GM21619 (cell line): Measurements from ENCODE around the gene OTOA.
"Not testable (repeated sequence)": the region's sequence is repeated elsewhere in the genome, so short reads cannot be mapped to it uniquely, and the experiment has no call there.

Experiments
- ATAC-seq: cut with Tn5 transposase; IDR thresholded peaks from one replicate; pipeline ENCODE4 v1.9.1; 2021; ENCODE audit not compliant: unreplicated experiment

The OTOA gene

GRCh38 chr16:21667575-21667974 is 3.8 kb downstream of the OTOA start:
- ATAC-seq = no peak

- ATAC-seq = no peak
These were observed 9.7 kb downstream of the OTOA start for GRCh38 chr16:21673469-21673868.

DNA sequence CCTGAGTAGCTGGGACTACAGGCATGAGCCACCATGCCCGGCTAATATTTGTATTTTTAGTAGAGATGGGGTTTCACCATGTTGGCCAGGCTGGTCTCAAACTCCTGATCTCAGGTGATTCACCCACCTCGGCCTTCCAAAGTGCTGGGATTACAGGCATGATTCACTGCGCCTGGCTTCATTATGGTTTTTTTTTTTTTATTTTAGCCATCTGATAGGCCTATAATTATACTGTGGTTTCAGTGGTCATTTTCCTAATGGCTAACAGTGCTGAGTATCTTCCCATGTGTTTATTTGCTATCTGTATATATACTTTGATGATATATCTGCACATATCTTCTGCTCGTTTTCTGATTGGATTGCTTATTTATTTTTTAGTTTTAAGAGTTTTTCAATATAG is 10.7 kb downstream of the OTOA start:
- ATAC-seq = not testable (repeated sequence)

- not testable (repeated sequence) for ATAC-seq
These were observed 16.9 kb downstream of the OTOA start for GRCh38 chr16:21680714-21681113.

DNA sequence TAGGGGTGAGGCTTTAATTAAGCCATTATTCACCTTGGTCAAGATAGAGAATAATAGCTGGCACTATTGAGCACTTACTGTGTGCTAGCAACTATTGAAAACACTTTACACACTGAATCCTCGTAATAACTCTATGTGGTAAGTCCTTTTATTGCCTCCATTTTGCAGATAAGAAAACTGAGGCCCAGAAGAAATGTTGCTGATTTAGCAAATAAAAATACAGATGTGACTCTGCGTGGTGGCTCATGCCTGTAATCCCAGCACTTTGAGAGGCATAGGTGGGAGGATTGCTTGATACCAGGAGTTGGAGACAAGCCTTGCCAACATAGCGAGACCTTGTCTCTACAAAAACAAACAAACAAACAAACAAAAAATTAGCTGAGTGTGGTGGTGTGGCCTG is 19.4 kb downstream of the OTOA start:
- ATAC-seq = no peak

GRCh38 chr16:21684199-21684598 is 20.4 kb downstream of the OTOA start:
- ATAC-seq = no peak

DNA sequence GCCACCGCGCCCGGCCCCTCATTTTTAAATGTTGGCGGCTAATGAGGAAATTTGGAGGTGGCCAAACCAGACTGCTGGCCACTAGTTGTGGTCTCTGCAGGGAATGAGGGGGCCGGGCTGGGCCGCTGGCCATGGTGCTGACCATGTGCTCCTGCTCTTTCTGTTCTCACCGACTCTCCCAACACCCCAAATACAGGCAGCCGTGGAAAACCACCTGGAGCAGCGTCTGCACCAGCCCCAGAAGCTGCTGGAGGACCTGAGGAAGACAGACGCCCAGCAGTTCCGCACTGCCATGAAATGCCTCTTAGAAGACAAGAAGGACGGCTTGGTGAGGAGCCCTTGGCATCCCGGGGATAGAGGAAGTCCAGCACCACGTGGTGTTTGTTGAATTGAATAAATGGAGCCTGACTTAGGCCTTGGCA is 21.3 kb downstream of the OTOA start:
- ATAC-seq = no peak

- no peak for ATAC-seq
These were observed 25.3 kb downstream of the OTOA start for GRCh38 chr16:21689107-21689506.

- ATAC-seq = not testable (repeated sequence)
These were observed 27.2 kb downstream of the OTOA start for GRCh38 chr16:21690967-21691366.

GRCh38 chr16:21694609-21695008 is 30.8 kb downstream of the OTOA start:
- no peak for ATAC-seq

DNA sequence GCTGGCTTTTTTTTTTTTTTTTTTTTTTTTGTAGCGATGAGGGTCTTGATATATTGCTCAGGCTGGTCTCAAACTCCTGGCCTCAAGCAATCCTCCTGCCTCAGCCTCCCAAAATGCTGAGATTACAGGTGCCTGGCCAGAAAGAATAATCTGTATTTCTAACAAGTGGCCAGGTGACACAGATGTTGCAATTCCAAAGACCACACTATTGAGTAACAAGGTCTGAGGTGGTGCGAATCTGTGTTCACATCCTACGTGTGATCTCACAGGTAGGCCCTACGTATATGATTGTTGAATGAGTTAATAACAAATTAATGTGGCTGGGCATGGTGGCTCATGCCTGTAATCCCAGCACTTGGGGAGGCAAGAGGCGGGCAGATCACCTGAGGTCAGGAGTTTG is 33.3 kb downstream of the OTOA start:
- ATAC-seq = no peak

GRCh38 chr16:21698169-21699032 is 34.6 kb downstream of the OTOA start:
- no peak for ATAC-seq

DNA sequence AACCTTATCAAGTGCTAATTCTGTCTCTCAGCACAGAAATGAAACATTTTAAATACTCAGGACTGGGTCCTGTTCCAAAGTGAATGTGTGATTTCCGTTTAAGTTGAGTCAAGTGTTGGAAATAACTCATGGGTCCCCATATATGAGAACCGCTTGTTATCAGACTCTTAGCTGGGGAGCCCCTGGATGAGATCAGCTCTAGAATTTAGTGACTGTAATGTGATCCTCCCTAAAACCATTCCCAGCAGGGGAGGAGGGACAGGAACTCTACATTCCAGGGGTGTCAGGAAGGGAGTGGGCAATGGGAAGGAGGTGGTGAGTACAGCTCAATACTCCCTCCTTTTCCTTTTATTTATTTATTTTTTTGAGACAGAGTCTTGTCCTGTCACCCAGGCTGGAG is 37.5 kb downstream of the OTOA start:
- no peak for ATAC-seq

DNA sequence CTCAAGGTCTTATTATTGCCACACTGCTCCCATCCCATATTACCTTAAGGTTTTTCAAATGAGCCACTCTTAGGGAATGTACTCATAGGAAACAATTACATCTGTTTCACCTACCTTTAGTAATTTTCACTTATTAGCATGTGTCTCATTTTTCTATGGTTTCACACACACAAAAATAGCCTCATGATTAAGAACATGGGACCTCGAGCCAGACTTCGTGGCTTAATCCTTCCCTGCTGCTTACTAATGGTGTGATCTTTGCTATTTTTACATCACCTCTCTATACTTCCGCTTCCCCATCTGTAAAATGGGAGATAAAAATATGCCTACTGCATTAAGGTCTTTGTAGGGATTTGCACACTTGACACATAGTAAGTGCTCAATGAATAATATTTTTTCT is 38.5 kb downstream of the OTOA start:
- ATAC-seq = no peak

DNA sequence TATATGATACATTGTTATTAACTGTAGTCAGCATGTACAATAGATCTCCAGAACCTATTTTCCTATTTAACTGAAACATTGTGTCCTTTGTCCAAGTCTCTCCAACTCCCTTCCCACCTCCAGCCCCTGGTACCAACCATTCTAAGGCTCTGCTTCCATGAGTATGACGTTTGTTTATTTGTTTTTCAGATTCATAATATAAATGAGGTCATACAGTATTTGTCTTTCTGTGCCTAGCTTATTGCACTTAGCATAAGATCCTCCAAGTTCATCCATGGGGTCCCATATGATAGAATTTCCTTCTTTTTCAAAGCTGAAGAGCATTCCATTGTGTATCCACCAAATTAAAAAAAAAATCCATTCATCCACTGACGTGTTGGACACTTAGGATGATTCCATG is 39.4 kb downstream of the OTOA start:
- ATAC-seq = no peak

DNA sequence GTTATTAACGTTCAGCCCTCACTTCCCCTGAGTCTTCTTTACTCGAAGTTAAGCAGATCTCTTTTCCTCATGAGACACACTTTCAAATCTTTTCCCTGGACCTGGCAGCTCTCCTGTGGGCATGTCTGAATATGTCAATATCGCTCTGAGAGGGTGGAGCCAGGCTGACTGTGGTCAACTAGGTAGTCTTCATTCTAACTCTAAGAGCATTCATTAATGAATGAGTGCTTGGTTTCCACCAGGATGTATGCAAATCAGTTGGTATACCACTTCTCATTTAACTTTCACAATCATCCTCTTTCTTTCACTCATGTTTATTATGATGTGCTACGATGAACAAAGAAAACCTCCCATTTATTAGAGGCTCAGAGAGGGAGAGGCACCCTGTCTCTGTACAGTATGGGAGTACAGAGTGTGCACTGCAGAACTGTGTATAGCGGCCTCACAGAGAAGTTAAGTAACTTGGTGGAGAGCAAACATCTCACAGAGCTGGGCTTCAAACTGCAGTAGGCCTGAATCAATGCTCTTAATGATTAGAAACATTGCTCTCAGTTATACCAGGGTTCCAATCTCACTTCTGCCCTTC is 39.9 kb downstream of the OTOA start:
- peak; percentile 69 for ATAC-seq

GRCh38 chr16:21704266-21704665 is 40.5 kb downstream of the OTOA start:
- ATAC-seq = no peak

DNA sequence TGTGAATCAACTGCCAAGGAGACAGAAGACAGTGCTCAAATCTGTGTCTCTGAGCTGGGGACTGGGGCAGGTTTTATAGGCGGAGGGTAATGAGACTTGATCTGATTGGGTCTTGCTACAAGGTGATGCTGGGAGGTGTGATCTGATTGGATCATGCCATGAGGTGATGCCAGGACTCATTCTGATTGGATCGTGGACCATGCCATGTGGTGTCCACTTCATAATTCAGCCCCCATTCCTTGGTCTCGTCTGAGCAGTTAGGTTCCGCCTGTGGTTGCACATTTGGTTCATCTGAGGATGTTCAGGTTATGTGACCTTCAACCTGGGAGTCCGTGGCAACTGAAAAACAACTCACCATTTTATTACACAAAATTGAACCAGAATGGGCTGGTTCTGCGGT is 41.0 kb downstream of the OTOA start:
- no peak for ATAC-seq

GRCh38 chr16:21708533-21709115 is 44.9 kb downstream of the OTOA start:
- ATAC-seq = no peak

DNA sequence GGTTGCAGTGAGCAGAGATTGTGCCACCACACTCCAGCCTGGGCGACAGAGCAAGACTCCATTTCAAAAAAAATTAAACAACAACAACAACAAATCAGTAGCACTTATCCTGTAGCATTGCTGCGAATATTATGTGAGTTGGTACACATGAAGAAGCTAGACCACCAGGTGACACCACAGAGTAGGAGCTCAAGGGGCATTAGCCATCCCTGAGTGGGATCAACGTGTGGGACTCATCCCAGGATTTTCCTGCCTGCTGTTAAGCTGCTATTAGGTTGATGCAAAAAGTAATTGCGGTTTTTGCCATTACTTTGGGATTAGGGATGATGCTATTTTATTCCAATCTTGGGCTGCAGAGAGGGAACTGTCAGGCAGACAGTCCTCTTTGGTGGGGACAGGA is 47.2 kb downstream of the OTOA start:
- no peak for ATAC-seq

DNA sequence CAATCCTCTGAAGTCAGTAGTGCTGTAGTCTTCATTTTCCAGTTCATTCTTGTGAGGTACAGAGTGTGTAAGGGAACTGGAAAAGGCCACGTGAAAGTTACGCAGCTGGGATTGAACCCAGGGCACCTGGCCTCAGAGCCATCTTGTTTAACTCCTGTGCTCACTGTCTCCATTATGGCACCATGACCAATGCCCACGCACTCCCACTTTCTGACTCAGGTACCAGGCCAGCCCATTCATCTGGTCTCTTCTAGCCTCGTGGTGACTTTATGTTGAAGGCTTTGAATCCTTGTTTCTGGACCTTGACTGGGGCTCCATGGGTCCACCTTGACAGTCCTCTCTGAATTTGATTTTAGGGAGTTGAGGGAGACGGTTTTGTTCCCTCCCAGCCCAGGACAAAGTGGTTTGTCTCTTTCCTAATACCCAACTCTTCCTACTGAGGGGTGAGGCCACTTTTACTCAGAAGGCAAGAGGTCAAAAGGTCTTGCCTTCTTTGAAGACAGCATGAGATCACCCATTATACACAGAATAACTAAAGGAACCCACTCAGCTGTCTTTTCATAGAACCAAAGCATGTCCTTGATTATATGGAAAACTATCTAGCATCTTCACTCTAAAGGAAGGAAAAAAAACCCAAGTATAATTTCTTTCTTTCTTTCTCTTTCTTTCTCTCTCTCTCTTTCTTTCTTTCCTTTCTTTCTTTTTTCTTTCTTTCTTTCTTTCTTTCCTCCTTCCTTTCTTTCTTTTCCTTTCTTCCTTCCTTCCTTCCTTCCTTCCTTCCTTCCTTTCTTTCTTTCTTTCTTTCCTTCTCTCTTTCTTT is 50.0 kb downstream of the OTOA start:
- no peak for ATAC-seq

DNA sequence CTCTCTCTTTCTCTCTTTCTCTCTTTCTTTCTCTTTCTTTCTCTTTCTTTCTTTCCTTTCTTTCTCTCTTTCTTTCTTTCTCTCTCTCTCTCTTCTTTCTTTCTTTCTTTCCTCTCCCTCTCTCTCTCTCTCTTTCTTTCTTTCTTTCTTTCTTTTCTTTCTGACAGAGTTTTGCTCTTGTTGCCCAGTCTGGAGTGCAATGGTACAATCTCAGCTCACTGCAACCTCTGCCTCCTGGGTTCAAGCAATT is 50.5 kb downstream of the OTOA start:
- ATAC-seq = not testable (repeated sequence)
